Measurements from ENCODE around the gene CDH4.

The CDH4 gene

GRCh38 chr20:61588411-61589385 lies 336.6 kb downstream of the CDH4 start:
- no peak for DNase-seq (ENCODE audit: low read depth in 1 of 2, low spot score in 1 of 2)
- H3K27me3 ChIP-seq (ENCODE audit: insufficient read depth, poor library complexity, severe bottlenecking): peaks cover 3% of the 10 kb centered on the region
- TF ChIP-seq CTCF (IDR thresholded peaks at IDR 0.05; ENCODE audit: insufficient read depth, low read length) (no peak), POLR2AphosphoS5 (IDR thresholded peaks at IDR 0.05; ENCODE audit: low read depth) (no peak), GABPA (IDR thresholded peaks at IDR 0.05; ENCODE audit: low read depth) (no peak), REST (IDR thresholded peaks at IDR 0.05; ENCODE audit: insufficient replicate concordance, low read depth) (no peak)
- no peak overlapping the region for H3K27ac ChIP-seq (replicated peaks)
- no peak overlapping the region for H3K4me3 ChIP-seq (replicated peaks; ENCODE audit: insufficient read depth, low read length)

- H3K27me3 ChIP-seq (ENCODE audit: insufficient read depth, poor library complexity, severe bottlenecking): peaks cover 3% of the 10 kb centered on the region
- no peak overlapping the region for H3K27ac ChIP-seq (replicated peaks)
- TF ChIP-seq GABPA (IDR thresholded peaks at IDR 0.05; ENCODE audit: low read depth) (no peak), SPI1 (IDR thresholded peaks at IDR 0.05; ENCODE audit: borderline replicate concordance, low read depth) (no peak), REST (IDR thresholded peaks at IDR 0.05; ENCODE audit: insufficient replicate concordance, low read depth) (no peak), CTCF (IDR thresholded peaks at IDR 0.05; ENCODE audit: insufficient read depth, low read length) (no peak), POLR2AphosphoS5 (IDR thresholded peaks at IDR 0.05; ENCODE audit: low read depth) (no peak)
Measured at GRCh38 chr20:61590236-61590635, 338.2 kb downstream of the CDH4 start.

GRCh38 chr20:61593516-61593915 lies 341.5 kb downstream of the CDH4 start:
- H3K4me3 ChIP-seq (replicated peaks; ENCODE audit: insufficient read depth, low read length): no peak overlapping the region
- H3K27me3 ChIP-seq (ENCODE audit: insufficient read depth, poor library complexity, severe bottlenecking): no peaks in the 10 kb centered on the region
- no peak for DNase-seq (ENCODE audit: low read depth in 1 of 2, low spot score in 1 of 2)
- H3K27ac ChIP-seq (replicated peaks): no peak overlapping the region
- TF ChIP-seq REST (IDR thresholded peaks at IDR 0.05; ENCODE audit: insufficient replicate concordance, low read depth): no peak
- TF ChIP-seq POLR2AphosphoS5 (IDR thresholded peaks at IDR 0.05; ENCODE audit: low read depth): no peak
- TF ChIP-seq GABPA (IDR thresholded peaks at IDR 0.05; ENCODE audit: low read depth): no peak
- no peak for TF ChIP-seq SPI1 (IDR thresholded peaks at IDR 0.05; ENCODE audit: borderline replicate concordance, low read depth)
- no peak for TF ChIP-seq CTCF (IDR thresholded peaks at IDR 0.05; ENCODE audit: insufficient read depth, low read length)

More at GRCh38 chr20:61590236-61590635, 338.2 kb downstream of the CDH4 start:
- no peak overlapping the region for H3K4me3 ChIP-seq (replicated peaks; ENCODE audit: insufficient read depth, low read length)
- no peak for DNase-seq (ENCODE audit: low read depth in 1 of 2, low spot score in 1 of 2)
